Activated CD8-positive, alpha-beta memory T cell treated with anti-CD3 and anti-CD28 coated beads for 24 hours (primary cell): ENCODE results near the gene MRGPRX3.
"Not testable (repeated sequence)": the region's sequence is repeated elsewhere in the genome, so short reads cannot be mapped to it uniquely, and the experiment has no call there.

Experiments used
- DNase-seq: peaks from one replicate; pipeline ENCODE4 v3.0.0-alpha.2; 2020

Gene MRGPRX3

DNA sequence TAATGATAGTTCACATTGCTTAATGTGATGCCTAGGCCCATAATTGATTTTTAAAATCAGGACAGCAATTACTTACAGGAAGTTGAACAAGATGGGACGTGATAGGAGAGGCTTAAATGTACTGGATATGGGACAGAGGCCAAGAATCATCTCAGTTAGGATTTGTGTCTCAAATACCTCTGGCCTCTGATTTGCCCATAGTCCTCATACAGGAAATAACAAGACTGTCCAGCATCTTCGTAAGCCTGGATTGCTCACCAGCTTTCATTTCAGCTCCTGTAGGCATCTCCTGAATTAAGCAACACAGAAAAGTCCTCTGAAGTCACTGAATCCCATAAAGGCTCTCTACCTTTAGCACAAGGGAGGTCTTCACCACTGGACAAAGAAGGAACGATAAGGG lies at the start of gene MRGPRX3:
Gene MRGPRX3 (plus strand): TSS at position 231 of the 400 bp plus-strand sequence. CDS start 4,632 bp downstream, outside the sequence.
- DNase-seq: no peak

DNA sequence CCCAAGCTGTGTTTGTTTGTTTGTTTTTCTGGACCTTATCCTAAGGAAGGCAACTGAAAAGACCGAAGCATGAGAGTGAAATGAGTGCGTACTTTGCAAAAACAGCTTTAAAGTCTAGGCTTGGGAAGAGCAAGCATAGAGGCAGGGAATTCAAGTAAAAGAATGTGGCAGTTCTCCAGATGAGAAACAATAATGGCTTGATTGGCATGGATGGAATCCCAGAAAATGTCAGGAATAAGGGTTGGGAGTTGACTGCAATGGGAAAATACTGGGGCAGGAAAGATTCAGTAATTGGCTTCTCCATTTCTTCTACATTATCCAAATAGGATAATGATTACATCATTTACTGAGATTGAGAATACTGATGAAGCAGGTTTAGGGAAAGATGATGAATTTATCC lies 44.0 kb upstream of the MRGPRX3 start:
- DNase-seq: no peak

GRCh38 chr11:18088966-18089365 lies 43.4 kb upstream of the MRGPRX3 start:
- DNase-seq: no peak

GRCh38 chr11:18091731-18092130 lies 40.6 kb upstream of the MRGPRX3 start:
- no peak for DNase-seq

DNA sequence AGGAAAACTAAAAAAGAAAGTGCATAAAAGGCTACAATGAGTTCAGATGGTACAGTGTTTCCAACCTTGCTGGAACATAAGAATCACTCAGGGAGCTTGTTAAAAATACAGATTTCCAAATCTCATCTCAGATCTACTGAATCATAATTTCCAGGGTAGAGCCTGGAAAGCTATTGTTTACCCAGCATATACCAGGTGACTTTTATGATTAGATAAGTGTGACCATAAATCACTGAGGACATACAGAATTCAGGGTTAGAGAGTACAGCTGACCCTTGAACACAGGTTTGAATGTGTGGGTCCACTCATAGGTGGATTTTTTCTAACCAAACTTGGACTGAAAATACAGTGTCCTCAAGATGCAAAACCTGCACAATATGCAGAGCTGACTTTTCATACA lies 38.4 kb upstream of the MRGPRX3 start:
- DNase-seq: no peak

DNA sequence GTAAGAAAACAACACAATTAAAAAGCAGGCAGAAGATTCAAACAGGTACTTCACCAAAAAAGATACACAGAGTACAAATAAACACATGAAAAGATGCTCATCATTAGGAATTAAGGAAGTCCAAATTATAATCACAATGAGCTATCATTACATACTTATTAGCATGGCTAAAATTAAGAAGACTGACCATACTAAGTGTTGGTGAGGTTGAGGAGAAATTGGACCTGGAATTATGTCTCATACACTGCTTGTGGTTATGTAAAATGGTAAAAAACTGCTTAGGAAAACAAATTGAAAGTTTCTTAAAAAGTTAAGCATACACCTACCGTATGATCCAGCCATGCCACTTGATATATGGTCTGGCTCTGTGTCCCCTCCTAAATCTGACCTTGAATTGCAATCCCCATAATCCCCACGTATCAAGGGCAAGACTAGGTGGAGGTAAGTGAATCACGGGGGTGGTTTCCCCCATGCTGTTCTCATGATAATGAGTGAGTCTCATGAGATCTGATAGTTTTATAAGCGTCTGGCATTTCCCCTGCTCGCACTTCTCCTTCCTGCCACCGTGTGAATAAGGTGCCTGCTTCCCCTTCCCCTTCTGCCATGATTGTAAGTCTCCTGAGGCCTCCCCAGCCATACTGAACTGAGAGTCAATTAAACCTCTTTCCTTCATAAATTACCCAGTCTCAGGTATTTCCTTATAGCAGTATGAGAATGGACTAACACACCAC lies 31.3 kb upstream of the MRGPRX3 start:
- DNase-seq: no peak

DNA sequence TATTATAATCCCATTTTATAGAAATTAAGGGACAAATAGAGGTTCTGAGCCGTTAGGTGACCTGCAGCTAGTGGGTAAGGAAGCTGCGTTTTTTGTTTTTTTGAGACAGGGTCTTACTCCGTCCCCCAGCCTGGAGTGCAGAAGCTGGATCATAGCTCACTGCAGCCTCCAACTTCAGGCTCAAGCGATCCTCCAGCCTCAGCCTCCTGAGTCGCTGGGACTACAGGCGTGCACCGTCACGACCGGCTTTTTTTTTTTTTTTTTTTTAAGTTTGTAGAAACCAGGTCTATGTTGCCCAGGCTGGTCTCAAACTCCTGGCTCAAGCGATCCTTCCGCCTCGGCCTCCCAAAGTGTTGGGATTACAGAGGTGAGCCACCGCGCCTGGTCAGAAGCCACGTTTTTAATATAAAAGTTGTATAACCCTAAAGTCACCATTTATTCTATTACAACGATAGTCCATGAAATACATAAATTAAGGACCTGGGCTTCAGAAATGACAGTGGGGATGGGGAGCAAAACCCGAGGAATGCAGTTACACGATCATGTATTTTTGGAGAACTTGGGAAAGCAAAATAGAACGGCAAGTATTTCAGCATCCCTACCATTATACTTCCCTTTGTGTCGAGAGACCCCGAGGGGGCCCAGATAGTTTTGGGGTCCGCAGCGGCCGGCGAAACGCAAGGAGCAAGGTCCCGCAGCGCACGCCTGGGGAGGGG lies 27.1 kb upstream of the MRGPRX3 start:
- DNase-seq: no peak

- peak; percentile 97 for DNase-seq
Observed at GRCh38 chr11:18105802-18106574, 26.4 kb upstream of the MRGPRX3 start, which contains the start of gene SAAL1. Gene SAAL1 (minus strand): TSS chr11:18106082. CDS start chr11:18106041, 41 bp downstream.

GRCh38 chr11:18106688-18107087 lies 25.7 kb upstream of the MRGPRX3 start:
- no peak for DNase-seq

DNA sequence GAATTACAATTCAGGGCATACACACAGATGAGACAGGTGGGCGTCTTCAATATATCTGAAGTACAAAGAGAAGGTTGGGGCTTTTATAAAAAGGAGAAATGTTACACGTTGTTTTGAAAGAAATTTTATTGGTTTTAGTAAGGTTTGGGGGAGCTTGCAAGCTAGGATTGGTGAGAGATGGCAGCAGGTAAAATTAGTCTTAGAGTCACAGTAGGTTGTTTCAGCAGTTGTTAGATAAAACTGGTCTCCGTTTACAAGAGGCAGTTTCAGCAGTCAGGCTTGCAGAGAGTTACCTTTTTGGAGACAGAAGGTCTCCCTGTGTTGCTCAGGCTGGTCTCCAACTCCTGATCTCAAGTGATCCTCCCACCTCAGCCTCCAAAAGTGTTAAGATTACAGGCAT lies 24.1 kb upstream of the MRGPRX3 start:
- DNase-seq: no peak

DNA sequence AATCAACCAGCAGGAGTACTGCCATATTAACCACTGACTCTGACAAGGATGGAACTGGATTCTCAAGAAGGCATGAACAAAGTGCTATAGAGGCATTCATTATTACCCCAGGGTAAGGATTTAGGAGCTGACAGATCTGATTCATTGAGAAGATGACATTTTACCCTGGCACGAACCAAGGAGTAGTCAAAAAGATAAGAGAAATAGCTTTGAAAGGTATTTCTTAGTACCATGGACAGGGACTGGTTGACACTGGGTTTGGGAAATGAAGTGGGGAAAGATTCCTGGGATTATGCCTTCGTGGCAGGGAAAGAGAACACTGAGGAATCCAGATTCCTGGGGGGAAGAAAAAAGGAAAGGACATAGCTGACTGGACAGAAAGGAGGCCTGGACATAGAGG lies 21.4 kb upstream of the MRGPRX3 start:
- DNase-seq: no peak

GRCh38 chr11:18115360-18116127 lies 16.8 kb upstream of the MRGPRX3 start:
- DNase-seq: peak; percentile 80

GRCh38 chr11:18121331-18121828 lies 11.0 kb upstream of the MRGPRX3 start:
- not testable (repeated sequence) for DNase-seq

GRCh38 chr11:18131115-18131514 lies 1.3 kb upstream of the MRGPRX3 start:
- DNase-seq: not testable (repeated sequence)

DNA sequence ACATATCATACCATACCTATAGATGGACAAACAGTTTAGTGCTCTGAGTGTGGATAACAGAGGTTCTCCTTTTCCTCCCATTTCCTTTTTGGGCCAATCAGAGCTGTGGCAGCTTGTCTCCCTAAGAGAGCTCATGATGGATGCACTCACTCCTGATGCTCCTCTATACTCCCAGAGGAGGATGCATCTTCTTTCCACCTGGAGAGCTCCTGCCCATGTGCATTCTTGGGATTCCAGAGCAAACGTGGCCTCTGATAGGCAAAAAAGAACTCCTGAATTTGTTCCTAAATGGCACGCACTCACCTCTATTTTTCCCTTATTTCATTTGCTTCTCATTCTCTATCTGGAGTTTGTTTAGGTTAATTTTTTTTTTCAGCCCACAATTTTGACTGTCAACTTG lies 2.9 kb downstream of the MRGPRX3 start:
- no peak for DNase-seq

GRCh38 chr11:18137186-18137800 lies 4.9 kb downstream of the MRGPRX3 start:
- no peak for DNase-seq

- no peak for DNase-seq
Observed at GRCh38 chr11:18140145-18140544, 7.8 kb downstream of the MRGPRX3 start.

DNA sequence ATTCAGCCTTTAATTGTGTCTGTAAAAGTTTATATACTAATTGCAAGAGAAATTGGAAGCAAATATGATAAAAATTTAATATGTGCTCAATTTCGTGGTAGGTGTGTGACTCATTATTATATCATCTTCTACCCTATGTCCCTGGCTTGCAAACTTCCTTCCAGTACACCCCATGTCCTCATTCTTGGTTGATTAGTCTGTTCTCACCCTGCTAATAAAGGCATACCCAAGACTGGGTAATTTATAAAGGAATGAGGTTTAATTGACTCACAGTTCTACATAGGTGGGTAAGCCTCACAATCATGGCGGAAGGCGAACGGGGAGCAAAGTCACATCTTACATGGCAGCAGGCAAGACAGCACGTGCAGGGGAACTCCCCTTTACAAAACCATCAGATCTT lies 11.9 kb downstream of the MRGPRX3 start:
- DNase-seq: no peak

DNA sequence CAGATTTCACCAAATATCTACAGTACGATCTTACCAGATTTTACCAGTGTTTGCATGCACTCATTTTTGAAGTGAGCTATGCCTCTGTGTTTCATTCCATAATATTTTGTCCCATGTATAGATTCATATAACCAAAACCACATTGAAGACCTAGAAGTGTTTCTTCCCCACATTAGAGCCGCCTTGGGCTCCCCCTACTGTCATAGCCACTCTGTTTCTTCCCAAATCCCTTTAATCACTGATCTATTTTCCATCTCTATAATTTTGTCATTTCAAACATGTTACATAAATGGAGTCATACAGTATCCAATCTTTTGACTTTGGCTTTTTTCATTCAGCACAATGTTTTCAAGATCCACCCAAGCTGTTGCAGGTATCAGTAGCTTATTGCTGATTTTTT lies 12.7 kb downstream of the MRGPRX3 start:
- no peak for DNase-seq

GRCh38 chr11:18145837-18146236 lies 13.5 kb downstream of the MRGPRX3 start:
- no peak for DNase-seq

DNA sequence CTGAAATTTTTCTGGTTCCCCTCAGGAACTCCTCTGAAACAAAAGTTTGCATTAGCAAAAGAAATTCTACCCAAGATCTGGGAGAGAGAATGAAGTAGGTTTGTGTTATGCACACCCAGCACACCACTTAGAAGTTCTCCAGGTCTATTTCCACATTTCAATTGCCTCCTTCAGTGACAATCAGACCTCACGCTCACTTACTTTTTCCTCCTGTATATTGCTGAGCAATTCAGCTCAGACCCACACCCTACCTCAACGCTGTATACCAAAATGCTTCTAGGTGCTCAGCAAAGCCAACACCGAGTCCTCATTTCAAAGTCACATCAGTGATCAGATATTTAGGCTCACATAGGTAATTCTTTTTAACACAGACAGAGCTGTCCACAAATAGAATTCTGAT lies 19.2 kb downstream of the MRGPRX3 start:
- no peak for DNase-seq

DNA sequence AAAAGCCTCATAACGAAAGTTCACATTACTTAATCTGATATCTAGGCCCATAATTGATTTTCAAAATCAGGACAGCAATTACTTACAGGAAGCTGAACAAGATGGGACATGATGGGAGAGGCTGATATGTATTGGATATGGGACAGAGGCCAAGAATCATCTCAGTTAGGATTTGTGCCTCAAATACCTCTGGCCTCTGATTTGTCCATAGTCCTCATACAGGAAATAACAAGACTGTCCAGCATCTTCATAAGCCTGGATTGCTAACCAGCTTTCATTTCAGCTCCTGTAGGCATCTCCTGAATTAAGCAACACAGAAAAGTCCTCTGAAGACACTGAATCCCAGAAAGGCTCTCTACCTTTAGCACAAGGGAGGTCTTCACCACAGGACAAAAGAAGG lies 36.0 kb downstream of the MRGPRX3 start:
- DNase-seq: no peak
